Hepatic stellate cell (primary cell): Measurements from ENCODE around the gene THRAP3.
"Not testable (repeated sequence)": the region's sequence is repeated elsewhere in the genome, so short reads cannot be mapped to it uniquely, and the experiment has no call there.

Experiments used
- DNase-seq: peaks from one replicate; pipeline ENCODE4 v3.0.0; 2011; ENCODE audit warnings: low spot score

THRAP3 gene

GRCh38 chr1:36204347-36204909 lies 19.8 kb upstream of the THRAP3 start:
- DNase-seq = no peak

DNA sequence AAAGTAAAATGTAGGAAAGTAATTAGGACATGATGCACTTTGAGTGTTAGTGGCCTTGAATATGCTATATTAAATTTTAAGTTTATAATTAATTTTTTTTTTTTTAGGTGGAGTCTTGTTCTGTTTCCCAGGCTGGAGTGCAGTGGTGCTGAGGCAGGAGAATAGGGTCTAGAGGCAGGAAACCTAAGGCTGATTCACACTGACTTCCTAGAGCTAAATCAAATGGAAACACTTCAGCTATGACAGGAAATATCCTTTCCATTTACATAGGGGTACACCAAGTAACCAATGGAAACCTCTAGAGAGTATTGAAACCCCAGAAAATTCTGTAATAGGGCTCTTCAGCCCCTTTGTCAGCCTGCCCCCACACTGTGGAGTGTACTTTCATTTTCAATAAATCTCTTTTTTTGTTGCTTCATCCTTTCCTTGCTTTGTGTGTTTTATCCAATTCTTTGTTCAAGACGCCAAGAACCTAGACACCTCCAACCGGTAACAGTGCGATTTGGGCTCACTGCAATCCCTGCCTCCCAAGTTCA lies 17.9 kb upstream of the THRAP3 start:
- DNase-seq = no peak

DNA sequence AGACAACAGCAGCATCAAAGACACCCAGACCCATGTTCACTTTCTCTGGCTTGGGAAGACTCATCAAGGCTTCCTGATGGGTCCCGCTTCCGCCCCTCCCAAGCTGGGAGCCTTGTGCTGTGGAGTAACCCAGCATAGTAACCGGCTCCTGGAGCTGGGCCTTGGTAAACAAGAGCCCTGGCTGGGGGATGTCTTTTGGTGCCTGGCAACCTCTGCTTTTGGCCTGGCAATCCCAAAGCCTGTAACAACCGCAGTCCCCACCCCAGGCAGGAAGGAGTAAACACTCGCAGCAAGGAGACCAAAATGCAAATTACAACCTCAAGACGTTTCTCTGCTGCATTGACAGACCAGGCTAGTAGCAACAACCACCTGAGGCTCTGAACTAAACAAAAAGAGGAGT lies 16.9 kb upstream of the THRAP3 start:
- no peak for DNase-seq

DNA sequence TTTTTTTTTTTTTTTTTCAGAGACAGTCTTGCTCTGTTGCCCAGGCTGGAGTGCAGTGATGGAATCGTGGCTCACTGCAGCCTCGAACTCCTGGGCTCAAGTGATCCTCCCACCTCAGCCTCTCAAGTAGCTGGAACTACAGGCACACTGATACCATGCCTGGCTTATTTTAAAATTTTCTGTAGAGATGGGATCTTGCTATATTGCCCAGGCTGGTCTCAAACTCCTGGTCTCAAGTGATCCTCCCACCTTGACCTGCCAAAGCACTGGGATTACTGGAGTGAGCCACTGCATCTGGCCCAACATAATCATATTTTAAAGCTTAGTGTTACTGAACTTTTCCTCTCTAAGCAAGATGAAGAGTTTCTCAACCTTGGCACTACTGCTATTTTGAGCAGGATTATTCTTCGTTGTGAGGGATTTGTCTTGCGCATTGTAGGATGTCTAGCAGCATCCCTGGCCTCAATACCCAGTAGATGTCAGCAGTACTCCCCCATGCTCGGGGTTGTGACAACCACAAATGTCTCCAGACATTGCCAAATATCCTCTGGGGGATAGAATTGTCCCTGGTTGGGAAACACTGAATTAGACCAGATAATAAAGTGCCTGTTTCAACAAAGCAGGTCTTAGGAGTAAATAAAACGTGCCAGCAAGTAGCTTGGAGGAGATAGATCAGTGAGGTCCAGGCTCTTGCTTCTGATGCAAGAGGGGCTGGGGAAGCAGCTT lies 15.1 kb upstream of the THRAP3 start:
- no peak for DNase-seq

DNA sequence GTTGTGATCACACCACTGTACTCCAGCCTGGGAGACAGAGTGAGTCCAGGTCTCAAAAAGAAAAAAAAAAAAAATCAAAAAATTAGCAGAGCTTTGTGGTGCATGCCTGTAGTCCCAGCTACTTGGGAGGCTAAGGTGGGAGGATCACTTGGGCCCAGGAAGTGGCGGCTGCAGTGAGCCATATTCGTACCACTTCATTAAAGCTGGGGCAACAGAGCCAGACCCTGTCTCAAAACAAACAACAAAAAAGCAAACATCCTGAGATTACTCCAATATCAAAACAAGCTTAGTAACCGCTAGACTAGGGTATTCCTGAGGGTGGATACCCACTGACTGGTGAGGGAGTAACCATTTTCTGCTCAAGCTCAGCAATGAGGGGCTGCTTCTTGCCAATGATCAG lies 12.9 kb upstream of the THRAP3 start:
- no peak for DNase-seq

GRCh38 chr1:36211841-36212240 lies 12.4 kb upstream of the THRAP3 start:
- no peak for DNase-seq

DNA sequence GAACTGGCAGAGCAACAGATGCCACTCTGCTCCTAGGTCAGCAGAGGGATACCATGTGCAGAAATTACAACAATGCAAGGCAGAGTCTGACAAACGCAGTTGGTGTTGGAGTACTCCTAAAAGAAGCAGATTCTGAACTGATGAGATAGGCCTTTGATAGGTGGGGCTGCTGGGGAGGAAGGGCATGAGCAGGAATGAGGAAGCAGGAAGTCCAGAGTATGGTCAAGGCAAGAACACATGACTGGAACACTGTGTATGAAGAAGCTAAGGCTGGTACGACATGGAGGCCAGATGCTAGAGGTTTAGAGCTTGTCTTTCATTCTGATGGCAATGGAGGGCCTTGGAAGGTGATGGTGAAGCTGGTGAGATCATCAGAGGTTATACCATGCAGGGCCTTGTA lies 11.5 kb upstream of the THRAP3 start:
- DNase-seq = no peak

GRCh38 chr1:36217670-36218069 lies 6.6 kb upstream of the THRAP3 start:
- DNase-seq = no peak

- not testable (repeated sequence) for DNase-seq
Measured at GRCh38 chr1:36221901-36222300, 2.3 kb upstream of the THRAP3 start.

DNA sequence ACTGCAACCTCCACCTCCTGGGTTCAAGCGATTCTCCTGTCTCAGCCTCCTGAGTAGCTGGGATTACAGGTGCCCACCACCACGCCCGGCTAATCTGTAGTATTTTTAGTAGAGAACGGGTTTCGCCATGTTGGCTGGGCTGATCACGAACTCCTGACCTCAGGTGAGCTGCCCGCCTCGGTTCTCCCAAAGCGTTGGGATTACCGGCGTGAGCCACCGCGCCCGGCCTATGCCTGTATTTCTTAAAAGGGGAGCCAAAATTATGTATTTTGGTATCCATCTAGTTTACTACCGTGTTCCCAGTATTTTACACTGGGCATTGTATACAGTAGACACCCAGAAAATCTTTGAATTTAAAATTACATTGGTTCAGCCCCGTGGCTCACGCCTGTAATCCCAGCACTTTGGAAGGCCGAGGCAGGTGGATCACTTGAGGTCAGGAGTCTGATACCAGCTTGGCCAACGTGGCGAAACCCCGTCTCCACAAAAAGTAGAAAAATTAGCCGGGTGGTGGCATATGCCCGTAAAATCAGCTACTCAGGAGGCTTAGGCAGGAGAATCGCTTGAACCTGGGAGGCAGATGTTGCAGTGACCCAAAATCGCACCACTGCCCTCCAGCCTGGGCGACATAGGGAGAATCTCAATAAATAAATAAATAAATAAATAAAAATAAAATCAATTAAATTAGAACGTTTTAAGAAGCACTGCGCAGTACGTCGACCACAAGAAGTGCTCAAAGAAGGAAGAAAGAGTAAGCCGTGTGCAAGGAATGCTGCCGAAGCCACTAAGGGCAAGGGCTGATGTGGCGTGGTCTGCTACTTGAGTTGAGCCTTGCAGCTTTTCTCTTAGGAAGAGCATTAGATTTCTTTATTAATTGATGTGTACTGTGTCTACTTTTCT lies 1.5 kb upstream of the THRAP3 start:
- no peak for DNase-seq

- peak; percentile 57 for DNase-seq
Measured at GRCh38 chr1:36223381-36223995, 755 bp upstream of the THRAP3 start.

- peak; percentile 95 for DNase-seq
Measured at GRCh38 chr1:36224537-36225282, 467 bp downstream of the THRAP3 start.

GRCh38 chr1:36225283-36225899 lies 1.1 kb downstream of the THRAP3 start:
- no peak for DNase-seq

- DNase-seq = not testable (repeated sequence)
Measured at GRCh38 chr1:36230279-36230678, 6.0 kb downstream of the THRAP3 start.

DNA sequence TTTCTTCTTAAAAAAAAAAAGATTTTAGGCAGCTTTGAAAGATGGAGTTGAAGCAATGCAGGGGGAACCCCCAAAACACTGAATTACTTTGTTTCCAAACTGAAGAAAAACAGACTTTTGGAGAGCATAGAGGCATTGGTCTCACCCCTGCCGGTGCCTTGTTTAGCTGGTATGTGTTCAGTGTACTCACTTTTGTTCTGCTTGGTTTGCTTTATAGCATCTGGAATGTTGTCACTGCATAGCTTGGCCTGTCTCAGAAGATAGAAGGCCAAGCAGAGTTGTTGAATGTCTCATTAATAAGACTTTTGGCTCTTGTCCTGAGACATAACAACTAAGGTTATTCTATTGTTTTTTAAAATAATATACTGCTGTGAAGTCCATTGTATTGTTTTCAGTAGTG lies 6.9 kb downstream of the THRAP3 start:
- DNase-seq = no peak

GRCh38 chr1:36232212-36233095 lies 8.2 kb downstream of the THRAP3 start:
- no peak for DNase-seq

DNA sequence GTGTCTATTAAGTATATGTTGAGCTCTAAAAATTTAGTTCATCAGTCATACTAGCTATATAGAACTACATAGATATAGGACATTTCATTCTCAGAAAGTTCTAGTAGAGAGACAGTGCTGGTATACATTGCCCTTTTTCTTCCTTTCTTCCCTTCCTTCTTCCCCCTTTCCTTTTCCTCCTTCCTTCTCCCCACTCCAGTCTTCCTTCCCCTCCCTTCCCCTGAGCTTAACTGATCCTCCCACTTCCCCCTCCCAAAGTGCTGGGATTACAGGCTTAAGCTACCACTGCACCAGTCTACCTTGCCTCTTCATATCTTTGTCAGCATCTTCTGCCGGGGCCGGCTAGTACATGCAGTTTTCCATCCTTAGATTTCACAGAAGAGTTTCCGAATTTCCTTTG lies 12.1 kb downstream of the THRAP3 start:
- DNase-seq = no peak

DNA sequence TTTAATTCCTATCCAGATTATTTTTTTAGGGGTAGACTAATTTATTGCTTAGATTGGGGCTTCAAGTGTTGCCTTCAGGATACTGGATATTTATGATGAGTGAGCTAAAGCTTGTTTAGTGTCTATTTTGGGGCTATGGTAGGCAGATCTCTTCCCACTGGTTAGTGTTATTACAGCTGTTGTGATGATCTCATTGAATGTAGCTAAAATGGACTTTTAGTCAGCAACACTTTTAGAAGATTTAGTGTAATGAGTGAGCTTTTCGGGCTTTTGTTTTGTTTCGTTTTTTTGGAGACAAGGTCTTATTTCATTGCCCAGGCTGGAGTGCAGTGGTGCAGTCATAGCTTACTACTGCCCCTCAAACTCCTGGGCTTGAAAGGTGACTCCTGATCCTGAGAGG lies 14.2 kb downstream of the THRAP3 start:
- DNase-seq = peak; percentile 53

DNA sequence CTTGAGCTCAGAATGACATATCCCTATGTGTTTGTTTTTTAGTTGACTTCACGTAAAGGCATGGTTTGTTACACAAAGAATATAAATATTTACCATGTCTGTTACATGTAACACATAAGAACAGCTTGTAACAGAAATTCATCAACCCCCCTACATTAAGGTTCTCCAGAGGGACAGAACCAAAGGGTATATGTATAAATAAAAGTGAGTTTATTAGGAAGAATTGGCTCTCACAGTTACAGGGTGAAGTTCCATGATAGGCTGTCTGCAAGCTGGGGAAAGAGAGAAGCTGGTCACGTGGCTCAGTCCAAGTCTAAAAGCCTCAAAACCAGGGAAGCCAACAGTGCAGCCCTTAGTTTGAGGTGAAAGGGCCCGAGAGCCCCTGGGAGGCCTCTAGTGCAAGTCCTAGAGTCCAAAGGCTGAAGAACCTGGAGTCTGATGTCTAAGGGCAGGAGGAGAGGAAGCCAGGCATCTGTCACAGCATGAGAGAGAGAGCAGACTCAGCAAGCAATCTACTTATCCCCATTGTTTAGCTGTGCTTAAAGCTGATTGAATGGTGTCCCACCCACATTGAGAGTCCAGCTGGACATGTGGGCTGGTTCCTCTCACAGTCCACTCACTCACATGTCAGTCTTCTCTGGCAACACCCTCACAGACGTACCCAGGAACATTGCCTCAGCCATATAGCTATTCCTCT lies 15.8 kb downstream of the THRAP3 start:
- no peak for DNase-seq
